Neuronal stem cell (in vitro differentiated cells): Measurements from ENCODE around the gene SIRT4.
A peak's percentile ranks its signal among the peaks of the same experiment; 100 is the strongest.

Source experiments
- DNase-seq: peaks from one replicate; pipeline ENCODE4 v3.0.0-alpha.2; 2013; ENCODE audit warnings: low spot score
- H2AFZ ChIP-seq: one replicate; pipeline ENCODE4 v1.6.1; 2013; ENCODE audit warnings: mild to moderate bottlenecking, low read length, inconsistent platforms
- H2AK5ac ChIP-seq: 2 replicates; pipeline ENCODE4 v1.6.1; 2013; ENCODE audit warnings: low read depth, mild to moderate bottlenecking, inconsistent platforms, low read length, moderate library complexity, mixed read lengths
- H2BK120ac ChIP-seq: 2 replicates; pipeline ENCODE4 v1.6.1; 2013; ENCODE audit warnings: low read depth, mild to moderate bottlenecking, inconsistent platforms, low read length, moderate library complexity, mixed read lengths
- H2BK12ac ChIP-seq: one replicate; pipeline ENCODE4 v1.6.1; 2013; ENCODE audit warnings: low read length, inconsistent platforms
- H2BK15ac ChIP-seq: 2 replicates; pipeline ENCODE4 v1.6.1; 2013; ENCODE audit warnings: mild to moderate bottlenecking, low read length, inconsistent platforms, mixed read lengths
- H2BK5ac ChIP-seq: one replicate; pipeline ENCODE4 v1.6.1; 2013; ENCODE audit warnings: inconsistent platforms, mild to moderate bottlenecking, low read length, moderate library complexity
- H3K14ac ChIP-seq: one replicate; pipeline ENCODE4 v1.6.1; 2013; ENCODE audit warnings: low read length, inconsistent platforms
- H3K18ac ChIP-seq: 2 replicates; pipeline ENCODE4 v1.6.1; 2013; ENCODE audit warnings: low read length, inconsistent platforms
- H3K23ac ChIP-seq: 2 replicates; pipeline ENCODE4 v1.6.1; 2013; ENCODE audit warnings: low read depth, mild to moderate bottlenecking, mixed read lengths, low read length, inconsistent platforms; ENCODE audit not compliant: poor library complexity
- H3K27ac ChIP-seq: replicated peaks from 3 replicates; pipeline ENCODE4 v1.5.1; 2013; ENCODE audit warnings: low read length, inconsistent platforms
- H3K27me3 ChIP-seq, 3 experiments: 2 replicates each; pipeline ENCODE4 v1.6.1; 2013; ENCODE audit warnings: low read length in 3 of 3, mild to moderate bottlenecking in 2 of 3, inconsistent platforms in 1 of 3, low read depth in 1 of 3, mixed read lengths in 1 of 3, moderate library complexity in 1 of 3; ENCODE audit not compliant: control insufficient read depth in 3 of 3, insufficient read depth in 3 of 3
- H3K36me3 ChIP-seq, 2 donors: replicated peaks in 1 of 2; 2 replicates each; pipeline ENCODE4 v1.6.1; 2013; ENCODE audit warnings: low read length in 2 of 2; ENCODE audit not compliant: control insufficient read depth in 2 of 2, insufficient read depth in 2 of 2
- H3K4ac ChIP-seq: 2 replicates; pipeline ENCODE4 v1.6.1; 2013; ENCODE audit warnings: inconsistent platforms, mild to moderate bottlenecking, low read length, moderate library complexity
- H3K4me1 ChIP-seq, 2 donors: 1 replicate in 1 of 2; 2 replicates in 1 of 2; pipeline ENCODE4 v1.6.1; 2013; ENCODE audit warnings: low read length in 2 of 2, low read depth in 1 of 2; ENCODE audit not compliant: control insufficient read depth in 2 of 2, insufficient read depth in 1 of 2
- H3K4me2 ChIP-seq: one replicate; pipeline ENCODE4 v1.6.1; 2013; ENCODE audit warnings: mild to moderate bottlenecking, low read length, inconsistent platforms; ENCODE audit not compliant: insufficient read depth, poor library complexity, severe bottlenecking
- H3K4me3 ChIP-seq, 2 donors: 2 replicates each; pipeline ENCODE4 v1.5.1; 2013; ENCODE audit warnings: low read length in 2 of 2, mild to moderate bottlenecking in 2 of 2, inconsistent platforms in 1 of 2, moderate library complexity in 1 of 2
- H3K79me1 ChIP-seq: one replicate; pipeline ENCODE4 v1.6.1; 2013; ENCODE audit warnings: low read depth, mild to moderate bottlenecking, inconsistent platforms, low read length, moderate library complexity
- H3K9ac ChIP-seq: one replicate; pipeline ENCODE4 v1.6.1; 2013; ENCODE audit warnings: mild to moderate bottlenecking, low read depth, low read length, inconsistent platforms; ENCODE audit not compliant: poor library complexity
- H3K9me3 ChIP-seq, 2 donors: replicated peaks in 1 of 2; 2 replicates each; pipeline versions ENCODE3 to v1.6.1; 2013; ENCODE audit warnings: low read length in 2 of 2, mild to moderate bottlenecking in 2 of 2, inconsistent platforms in 1 of 2, low read depth in 1 of 2, mixed read lengths in 1 of 2, moderate library complexity in 1 of 2; ENCODE audit not compliant: control insufficient read depth in 2 of 2, insufficient read depth in 1 of 2
- H4K8ac ChIP-seq: one replicate; pipeline ENCODE4 v1.6.1; 2013; ENCODE audit warnings: low read depth, mild to moderate bottlenecking, inconsistent platforms, low read length, moderate library complexity
- H4K91ac ChIP-seq: one replicate; pipeline ENCODE4 v1.6.1; 2013; ENCODE audit warnings: low read length, low read depth, mild to moderate bottlenecking, inconsistent platforms; ENCODE audit not compliant: poor library complexity
- WGBS, 2 donors: extraction: QIAGEN DNeasy Blood & Tissue Kit; methylation state at CpG; one replicate each; pipeline ENCODE4 v1.1.7; 2013; ENCODE audit warnings: missing lambda C conversion rate in 2 of 2, mixed read lengths in 1 of 2; ENCODE audit not compliant: insufficient read length in 2 of 2, insufficient replicate concordance in 1 of 2; ENCODE audit errors: extremely low coverage in 2 of 2; 5-methylcytosine and 5-hydroxymethylcytosine counted together

The SIRT4 gene

DNA sequence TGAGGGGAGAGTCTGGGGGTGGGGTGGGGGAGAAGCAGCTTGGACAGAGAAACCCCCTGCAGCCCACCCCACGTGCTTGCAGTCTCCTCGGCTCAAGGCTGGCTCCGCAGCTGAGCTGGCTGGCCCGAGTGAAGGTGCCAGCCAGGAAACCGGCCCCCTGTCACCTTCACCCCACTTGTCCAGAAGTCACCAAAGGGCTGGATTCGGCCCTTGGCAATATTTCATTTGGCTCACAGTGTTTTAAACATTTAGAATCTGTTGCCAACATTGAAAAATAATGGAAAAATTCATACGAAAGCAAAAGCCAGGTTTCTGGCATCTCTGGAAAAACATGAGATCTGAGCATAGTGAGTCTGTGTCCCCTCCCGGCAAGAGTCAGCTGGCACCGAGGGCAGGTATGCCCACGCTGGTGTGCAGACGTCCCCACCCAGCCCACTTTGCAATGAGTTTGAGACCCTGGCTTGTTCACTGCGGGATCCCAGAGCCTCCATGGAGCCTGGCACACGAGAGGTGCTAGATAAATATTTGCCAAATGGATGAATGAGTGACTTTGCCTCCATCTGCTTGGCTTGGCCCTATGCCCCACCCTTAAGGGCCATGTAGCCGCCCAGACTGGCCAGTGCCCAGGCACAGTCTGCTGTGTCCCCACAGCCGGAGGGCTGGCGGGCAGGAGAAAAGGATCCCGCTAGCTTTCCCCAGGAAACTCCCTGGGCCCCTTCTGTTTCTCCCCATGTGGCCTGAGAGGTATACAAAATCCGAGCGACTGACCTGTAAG is 48.6 kb downstream of the SIRT4 start:
- Histone ChIP-seq H3K4ac (no peak overlapping the region), H3K79me1 (peaks cover 6% of the 10 kb centered on the region), H2BK5ac (no peak overlapping the region), H2AK5ac (no peak overlapping the region), H2BK15ac (no peak overlapping the region), H3K36me3 (peaks cover 62 to 94% of the 10 kb centered on the region in 2 donors), H2AFZ (no peak overlapping the region), H3K9ac (no peak overlapping the region), H4K8ac (no peak overlapping the region), H3K18ac (no peak overlapping the region), H3K27me3 (no peaks in the 10 kb centered on the region), H2BK120ac (no peak overlapping the region), H4K91ac (no peak overlapping the region), H3K4me2 (no peak overlapping the region), H2BK12ac (no peak overlapping the region), H3K9me3 (peaks cover 0 to 6% of the 10 kb centered on the region in 2 donors), H3K14ac (no peak overlapping the region), H3K23ac (no peak overlapping the region), H3K4me3 (no peak overlapping the region), H3K4me1 (no peaks in the 10 kb centered on the region), H3K27ac (no peak overlapping the region)
- DNase-seq, result no peak
- no CpG with 5 or more reads among the region's 19 CpGs for WGBS, 2 donors

DNA sequence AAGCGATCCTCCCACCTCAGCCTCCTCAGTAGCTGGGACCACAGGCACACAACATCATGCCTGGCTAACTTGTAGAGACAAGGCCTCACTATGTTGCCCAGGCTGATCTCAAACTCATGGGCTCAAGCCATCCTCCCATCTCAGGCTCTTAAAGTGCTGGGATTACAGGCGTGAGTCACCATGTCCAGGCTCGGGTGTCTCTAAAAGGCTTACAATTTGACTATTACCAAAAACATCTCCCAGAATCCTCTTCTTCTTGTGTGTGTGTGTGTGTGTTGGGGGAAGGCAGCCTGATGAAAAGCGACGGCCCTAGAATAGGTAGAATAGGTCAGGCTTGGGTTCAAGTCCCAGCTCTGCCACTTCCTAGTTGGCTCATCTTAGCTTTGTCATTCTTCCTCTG is 50.0 kb downstream of the SIRT4 start:
- H3K4me3 ChIP-seq, result no peak overlapping the region
- no peak overlapping the region for H3K18ac ChIP-seq
- no peak overlapping the region for H2BK15ac ChIP-seq
- H3K9me3 ChIP-seq, result peaks cover 0 to 6% of the 10 kb centered on the region in 2 donors
- no peak overlapping the region for H2AFZ ChIP-seq
- no peak for DNase-seq
- peaks cover 6% of the 10 kb centered on the region for H3K79me1 ChIP-seq
- no peak overlapping the region for H3K4ac ChIP-seq
- H3K14ac ChIP-seq, result no peak overlapping the region
- H3K9ac ChIP-seq, result no peak overlapping the region
- H2BK5ac ChIP-seq, result no peak overlapping the region
- peaks cover 2 to 5% of the 10 kb centered on the region in 2 donors for H3K4me1 ChIP-seq
- H2BK12ac ChIP-seq, result no peak overlapping the region
- H2BK120ac ChIP-seq, result no peak overlapping the region
- H3K23ac ChIP-seq, result no peak overlapping the region
- H3K27me3 ChIP-seq, result no peaks in the 10 kb centered on the region
- H4K91ac ChIP-seq, result no peak overlapping the region
- no CpG with 5 or more reads among the region's 5 CpGs for WGBS, 2 donors
- H2AK5ac ChIP-seq, result no peak overlapping the region
- no peak overlapping the region for H3K27ac ChIP-seq
- no peak overlapping the region for H4K8ac ChIP-seq
- H3K36me3 ChIP-seq, result peaks cover 67 to 95% of the 10 kb centered on the region in 2 donors
- H3K4me2 ChIP-seq, result no peak overlapping the region

DNA sequence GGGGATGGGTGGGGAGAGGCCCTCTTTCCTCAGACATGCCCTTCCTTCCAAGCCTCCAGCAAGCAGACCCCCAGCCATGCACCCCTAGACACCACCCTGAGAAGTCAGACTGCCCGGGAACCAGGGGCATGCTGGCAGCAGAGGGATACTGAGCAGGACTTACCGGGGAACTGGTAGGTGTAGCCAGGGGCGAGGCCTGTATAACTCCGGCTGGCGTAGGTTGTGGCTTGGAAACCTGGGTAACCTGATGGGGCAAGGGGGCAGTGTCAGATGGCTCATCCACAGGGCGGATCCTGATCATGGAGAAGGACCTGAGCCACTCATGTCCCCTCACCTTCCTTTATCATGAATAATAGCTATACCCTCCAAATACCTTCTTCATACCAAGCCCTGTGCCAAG is 51.0 kb downstream of the SIRT4 start:
- Histone ChIP-seq H3K4me1 (peaks cover 4 to 11% of the 10 kb centered on the region in 2 donors), H3K4ac (no peak overlapping the region), H4K8ac (no peak overlapping the region), H2BK12ac (peak overlapping the region; percentile 27), H2BK120ac (no peak overlapping the region), H3K4me3 (no peak overlapping the region), H3K18ac (no peak overlapping the region), H3K9ac (no peak overlapping the region), H3K23ac (no peak overlapping the region), H3K14ac (no peak overlapping the region), H3K9me3 (peaks cover 0 to 4% of the 10 kb centered on the region in 2 donors), H3K27ac (no peak overlapping the region), H3K27me3 (no peaks in the 10 kb centered on the region), H3K79me1 (peaks cover 3% of the 10 kb centered on the region), H4K91ac (no peak overlapping the region), H3K4me2 (no peak overlapping the region), H2AK5ac (no peak overlapping the region), H2BK15ac (no peak overlapping the region), H2BK5ac (peak overlapping the region; percentile 19), H2AFZ (no peak overlapping the region), H3K36me3 (peaks cover 65 to 95% of the 10 kb centered on the region in 2 donors)
- no peak for DNase-seq
- no CpG with 5 or more reads among the region's 6 CpGs for WGBS, 2 donors

DNA sequence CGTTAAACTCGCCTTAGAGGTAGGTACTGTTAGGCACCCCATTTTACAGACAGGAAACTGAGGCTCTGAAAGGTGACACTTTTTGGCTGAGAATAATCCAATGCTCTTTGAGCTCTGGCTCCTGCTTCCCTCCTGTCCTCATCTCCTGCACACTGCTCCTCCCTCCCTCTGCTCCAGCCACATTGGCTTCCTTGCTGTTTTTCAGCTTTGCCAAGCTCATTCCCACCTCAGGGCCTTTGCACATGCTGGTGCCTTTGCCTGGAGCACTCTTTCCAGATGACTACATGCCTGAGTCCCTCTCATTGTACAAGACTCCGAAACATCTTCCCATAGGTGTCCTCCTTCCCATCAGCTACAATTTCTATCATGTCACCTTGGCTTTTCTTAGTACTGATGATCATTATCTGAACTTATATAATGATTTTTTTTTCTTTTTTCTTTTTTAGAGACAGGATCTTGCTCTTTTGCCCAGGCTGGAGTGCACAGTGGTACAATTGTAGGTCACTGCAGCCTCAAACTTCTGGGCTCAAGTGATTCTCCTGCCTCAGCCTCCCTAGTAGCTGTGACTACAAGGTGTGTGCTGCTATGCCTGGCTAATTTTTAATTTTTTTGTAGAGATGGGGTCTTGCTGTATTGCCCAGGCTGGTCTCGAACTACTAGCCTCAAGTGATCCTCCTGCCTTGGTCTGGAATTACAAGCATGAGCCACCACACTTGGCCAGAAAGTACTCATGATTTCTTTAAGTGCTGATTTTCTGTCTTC is 51.6 kb downstream of the SIRT4 start:
- H3K4me1 ChIP-seq, result peaks cover 5 to 17% of the 10 kb centered on the region in 2 donors
- H2AK5ac ChIP-seq, result no peak overlapping the region
- H3K9me3 ChIP-seq, result peaks cover 0 to 4% of the 10 kb centered on the region in 2 donors
- H4K91ac ChIP-seq, result no peak overlapping the region
- H3K79me1 ChIP-seq, result peaks cover 4% of the 10 kb centered on the region
- no peak overlapping the region for H3K4me3 ChIP-seq
- H3K4ac ChIP-seq, result no peak overlapping the region
- no peaks in the 10 kb centered on the region for H3K27me3 ChIP-seq
- no peak overlapping the region for H3K18ac ChIP-seq
- no peak overlapping the region for H3K9ac ChIP-seq
- no peak overlapping the region for H4K8ac ChIP-seq
- no peak for DNase-seq
- H3K36me3 ChIP-seq, result peaks cover 69 to 95% of the 10 kb centered on the region in 2 donors
- no peak overlapping the region for H3K23ac ChIP-seq
- no peak overlapping the region for H3K27ac ChIP-seq
- H2BK15ac ChIP-seq, result no peak overlapping the region
- no CpG with 5 or more reads among the region's 4 CpGs for WGBS, 2 donors
- no peak overlapping the region for H2BK12ac ChIP-seq
- H3K4me2 ChIP-seq, result no peak overlapping the region
- no peak overlapping the region for H2AFZ ChIP-seq
- no peak overlapping the region for H2BK120ac ChIP-seq
- H2BK5ac ChIP-seq, result no peak overlapping the region
- no peak overlapping the region for H3K14ac ChIP-seq
